HepG2 (cell line): Measurements from ENCODE around the gene PFKFB2. TPM values are rescaled to one million over a fixed set of nuclear protein-coding genes. Genes with fewer than 3 reads are reported as not detected.
A peak's percentile ranks its signal among the peaks of the same experiment; 100 is the strongest.

ENCODE experiments used
- CEBPG ChIP-seq: IDR thresholded peaks from 2 replicates; pipeline ENCODE4 v1.6.1; 2016
- ELF3 ChIP-seq: IDR thresholded peaks from 2 replicates; pipeline ENCODE4 v1.6.1; 2016; ENCODE audit warnings: missing genetic modification reagents, missing compliant biosample characterization
- GATAD2A ChIP-seq: IDR thresholded peaks from 2 replicates; pipeline ENCODE4 v1.6.1; 2016
- HNF4A ChIP-seq: sonication (generic); formaldehyde crosslinking; IDR thresholded peaks from 2 replicates; pipeline ENCODE4 v1.4.0; 2020; ENCODE audit warnings: missing genetic modification reagents
- HOXA3 ChIP-seq: sonication (generic); formaldehyde crosslinking; IDR thresholded peaks from 2 replicates; pipeline ENCODE4 v1.5.0; 2020; ENCODE audit warnings: missing genetic modification reagents
- KDM5A ChIP-seq: fragments of 200-600 bp; sonication (generic); IDR thresholded peaks from 2 replicates; pipeline ENCODE4 v1.7.0; 2018; ENCODE audit warnings: antibody characterized with exemption, mild to moderate bottlenecking, low read length, borderline replicate concordance
- PRPF4 ChIP-seq: fragments of 200-400 bp; formaldehyde crosslinking; IDR thresholded peaks from 2 replicates; pipeline ENCODE4 v1.6.1; 2016; ENCODE audit warnings: low read length, low read depth; ENCODE audit not compliant: poor library complexity, severe bottlenecking
- RARA ChIP-seq: IDR thresholded peaks from 2 replicates; pipeline ENCODE4 v1.6.1; 2016; ENCODE audit warnings: missing genetic modification reagents, missing compliant biosample characterization
- RFX1 ChIP-seq: fragments of 450-650 bp; IDR thresholded peaks from 2 replicates; pipeline ENCODE4 v1.6.1; 2017
- SOX6 ChIP-seq, 2 experiments: fragments of 450-650 bp in 1 of 2; sonication (generic) in 1 of 2; formaldehyde crosslinking in 1 of 2; IDR thresholded peaks; 2 replicates each; pipeline versions ENCODE4 v1.4.0 to v1.6.1; 2017 to 2020; ENCODE audit warnings: antibody characterized with exemption in 1 of 2, mild to moderate bottlenecking in 1 of 2, missing genetic modification reagents in 1 of 2
- SP4 ChIP-seq: sonication (generic); formaldehyde crosslinking; IDR thresholded peaks from 2 replicates; pipeline ENCODE4 v1.8.1; 2023; ENCODE audit warnings: mild to moderate bottlenecking, missing genetic modification reagents
- ZBTB8A ChIP-seq: sonication (generic); formaldehyde crosslinking; IDR thresholded peaks from 2 replicates; pipeline ENCODE4 v1.4.0; 2020; ENCODE audit warnings: mild to moderate bottlenecking, low read depth, missing genetic modification reagents, borderline replicate concordance
- ZMYM4 ChIP-seq: sonication (generic); formaldehyde crosslinking; IDR thresholded peaks from 2 replicates; pipeline ENCODE4 v1.8.1; 2023; ENCODE audit warnings: mild to moderate bottlenecking, missing genetic modification reagents
- ZNF7 ChIP-seq: IDR thresholded peaks from 2 replicates; pipeline ENCODE4 v1.6.1; 2016; ENCODE audit warnings: missing biosample characterization, missing genetic modification reagents
- ZNF772 ChIP-seq: sonication (generic); formaldehyde crosslinking; IDR thresholded peaks from 2 replicates; pipeline ENCODE4 v1.5.0; 2020; ENCODE audit warnings: mild to moderate bottlenecking, missing genetic modification reagents
- polyA plus RNA-seq, 8 experiments: library from polyadenylated mRNA; depleted of rRNA in 3 of 8; stranded (reverse) in 7 of 8; unstranded in 1 of 8; fragments of >200 nt; fragmentation: Illumina TruSeq in 4 of 8; extraction: Trizol in 4 of 8; gene quantifications; 2 replicates each; pipeline versions ENCODE4 v1.2.1 to v1.2.3, GENCODE V29; 2011 to 2016; ENCODE audit warnings: low read depth in 4 of 8, missing spikeins in 1 of 8, mixed read lengths in 1 of 8; ENCODE audit not compliant: insufficient read depth in 1 of 8
- total RNA-seq, 5 experiments: library from RNA; depleted of rRNA; stranded (reverse); fragments of >200 nt; fragmentation: Illumina TruSeq; extraction: Trizol; gene quantifications; 2 replicates each; pipeline ENCODE4 v1.2.3, GENCODE V29; 2016; ENCODE audit warnings: low read depth in 1 of 5
- TF ChIP-seq, protein P1 (sequence below): sonication (generic); formaldehyde crosslinking; IDR thresholded peaks from 2 replicates; pipeline ENCODE4 v1.4.0; 2020; ENCODE audit warnings: missing genetic modification reagents
- TF ChIP-seq, protein P2 (sequence below): sonication (generic); formaldehyde crosslinking; IDR thresholded peaks from 2 replicates; pipeline ENCODE4 v1.5.0; 2020; ENCODE audit warnings: mild to moderate bottlenecking, missing genetic modification reagents, moderate library complexity
- TF ChIP-seq, protein P3 (sequence below): sonication (generic); formaldehyde crosslinking; IDR thresholded peaks from 2 replicates; pipeline ENCODE4 v1.4.0; 2020; ENCODE audit warnings: missing genetic modification reagents, mild to moderate bottlenecking, borderline replicate concordance
- TF ChIP-seq, protein P4 (sequence below): sonication (generic); formaldehyde crosslinking; conservative IDR thresholded peaks from 2 replicates; pipeline ENCODE4 v1.4.0; 2020; ENCODE audit warnings: mild to moderate bottlenecking, missing genetic modification reagents, moderate library complexity
- TF ChIP-seq, protein P5 (sequence below): IDR thresholded peaks from 2 replicates; pipeline ENCODE4 v1.6.1; 2016; ENCODE audit warnings: missing biosample characterization, missing genetic modification reagents, low read depth

The PFKFB2 gene
- total and polyA plus RNA-seq, 2 of the 13 experiments (the other 11 are each of a cell fraction or from before 2014, with no cell fraction given): 4.6 to 10.6 TPM

DNA sequence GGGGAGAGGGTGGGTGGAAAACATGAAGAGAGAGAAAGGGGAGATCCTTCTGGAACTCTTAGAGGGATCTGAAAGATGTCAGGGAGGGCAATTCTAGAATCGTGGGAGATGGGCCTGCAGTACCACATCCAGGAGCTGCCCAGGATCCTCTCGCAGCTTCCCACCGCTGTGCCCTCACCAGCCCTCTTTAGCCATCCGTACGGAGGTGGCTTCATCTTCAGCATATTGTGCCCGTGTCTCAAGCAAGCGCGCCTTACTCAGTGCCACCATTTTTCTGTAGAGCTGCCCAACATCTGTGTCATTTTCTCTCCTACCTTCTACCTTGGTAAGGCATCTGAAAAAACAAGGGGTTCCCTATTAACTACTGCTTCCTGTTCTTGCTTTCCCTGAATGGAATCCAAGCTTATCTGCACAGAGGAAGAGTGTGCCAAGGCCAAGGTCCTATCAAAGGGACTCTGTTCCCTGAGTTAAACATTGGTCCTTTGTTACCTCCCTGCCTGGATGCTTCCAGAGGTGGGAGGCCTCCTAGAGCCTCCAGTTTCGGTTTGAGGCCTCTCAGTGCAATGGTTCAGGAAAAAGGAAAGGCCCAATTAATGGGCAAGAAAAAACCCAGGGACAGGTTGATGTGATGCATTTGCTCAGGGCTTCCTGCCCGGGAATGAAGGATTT, 43.8 kb upstream of the PFKFB2 start (continued):
- TF ChIP-seq, protein P1, sequence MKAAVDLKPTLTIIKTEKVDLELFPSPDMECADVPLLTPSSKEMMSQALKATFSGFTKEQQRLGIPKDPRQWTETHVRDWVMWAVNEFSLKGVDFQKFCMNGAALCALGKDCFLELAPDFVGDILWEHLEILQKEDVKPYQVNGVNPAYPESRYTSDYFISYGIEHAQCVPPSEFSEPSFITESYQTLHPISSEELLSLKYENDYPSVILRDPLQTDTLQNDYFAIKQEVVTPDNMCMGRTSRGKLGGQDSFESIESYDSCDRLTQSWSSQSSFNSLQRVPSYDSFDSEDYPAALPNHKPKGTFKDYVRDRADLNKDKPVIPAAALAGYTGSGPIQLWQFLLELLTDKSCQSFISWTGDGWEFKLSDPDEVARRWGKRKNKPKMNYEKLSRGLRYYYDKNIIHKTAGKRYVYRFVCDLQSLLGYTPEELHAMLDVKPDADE (CRISPR knock-in tag): no peak
- TF ChIP-seq SP4 (no peak), ELF3 (CRISPR knock-in tag) (peak; percentile 92), KDM5A (no peak), ZNF772 (CRISPR knock-in tag) (no peak), SOX6 (IDR thresholded peaks at IDR 0.05) (no peak), SOX6 (CRISPR knock-in tag; IDR thresholded peaks at IDR 0.05) (peak; percentile 79), ZNF7 (no peak), RFX1 (no peak), CEBPG (CRISPR knock-in tag) (peak; percentile 45), ZBTB8A (CRISPR knock-in tag) (no peak), RARA (CRISPR knock-in tag) (peak; percentile 69), HNF4A (CRISPR knock-in tag) (peak; percentile 84), ZMYM4 (CRISPR knock-in tag) (peak; percentile 55; the same call in 1 of the 2 replicates), PRPF4 (peak; percentile 16), GATAD2A (CRISPR knock-in tag) (peak; percentile 86), HOXA3 (CRISPR knock-in tag) (peak; percentile 70)
- TF ChIP-seq, protein P2, sequence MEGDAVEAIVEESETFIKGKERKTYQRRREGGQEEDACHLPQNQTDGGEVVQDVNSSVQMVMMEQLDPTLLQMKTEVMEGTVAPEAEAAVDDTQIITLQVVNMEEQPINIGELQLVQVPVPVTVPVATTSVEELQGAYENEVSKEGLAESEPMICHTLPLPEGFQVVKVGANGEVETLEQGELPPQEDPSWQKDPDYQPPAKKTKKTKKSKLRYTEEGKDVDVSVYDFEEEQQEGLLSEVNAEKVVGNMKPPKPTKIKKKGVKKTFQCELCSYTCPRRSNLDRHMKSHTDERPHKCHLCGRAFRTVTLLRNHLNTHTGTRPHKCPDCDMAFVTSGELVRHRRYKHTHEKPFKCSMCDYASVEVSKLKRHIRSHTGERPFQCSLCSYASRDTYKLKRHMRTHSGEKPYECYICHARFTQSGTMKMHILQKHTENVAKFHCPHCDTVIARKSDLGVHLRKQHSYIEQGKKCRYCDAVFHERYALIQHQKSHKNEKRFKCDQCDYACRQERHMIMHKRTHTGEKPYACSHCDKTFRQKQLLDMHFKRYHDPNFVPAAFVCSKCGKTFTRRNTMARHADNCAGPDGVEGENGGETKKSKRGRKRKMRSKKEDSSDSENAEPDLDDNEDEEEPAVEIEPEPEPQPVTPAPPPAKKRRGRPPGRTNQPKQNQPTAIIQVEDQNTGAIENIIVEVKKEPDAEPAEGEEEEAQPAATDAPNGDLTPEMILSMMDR (CRISPR knock-in tag): no peak
- TF ChIP-seq, protein P3, sequence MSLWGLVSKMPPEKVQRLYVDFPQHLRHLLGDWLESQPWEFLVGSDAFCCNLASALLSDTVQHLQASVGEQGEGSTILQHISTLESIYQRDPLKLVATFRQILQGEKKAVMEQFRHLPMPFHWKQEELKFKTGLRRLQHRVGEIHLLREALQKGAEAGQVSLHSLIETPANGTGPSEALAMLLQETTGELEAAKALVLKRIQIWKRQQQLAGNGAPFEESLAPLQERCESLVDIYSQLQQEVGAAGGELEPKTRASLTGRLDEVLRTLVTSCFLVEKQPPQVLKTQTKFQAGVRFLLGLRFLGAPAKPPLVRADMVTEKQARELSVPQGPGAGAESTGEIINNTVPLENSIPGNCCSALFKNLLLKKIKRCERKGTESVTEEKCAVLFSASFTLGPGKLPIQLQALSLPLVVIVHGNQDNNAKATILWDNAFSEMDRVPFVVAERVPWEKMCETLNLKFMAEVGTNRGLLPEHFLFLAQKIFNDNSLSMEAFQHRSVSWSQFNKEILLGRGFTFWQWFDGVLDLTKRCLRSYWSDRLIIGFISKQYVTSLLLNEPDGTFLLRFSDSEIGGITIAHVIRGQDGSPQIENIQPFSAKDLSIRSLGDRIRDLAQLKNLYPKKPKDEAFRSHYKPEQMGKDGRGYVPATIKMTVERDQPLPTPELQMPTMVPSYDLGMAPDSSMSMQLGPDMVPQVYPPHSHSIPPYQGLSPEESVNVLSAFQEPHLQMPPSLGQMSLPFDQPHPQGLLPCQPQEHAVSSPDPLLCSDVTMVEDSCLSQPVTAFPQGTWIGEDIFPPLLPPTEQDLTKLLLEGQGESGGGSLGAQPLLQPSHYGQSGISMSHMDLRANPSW (CRISPR knock-in tag): no peak
- TF ChIP-seq, protein P4, sequence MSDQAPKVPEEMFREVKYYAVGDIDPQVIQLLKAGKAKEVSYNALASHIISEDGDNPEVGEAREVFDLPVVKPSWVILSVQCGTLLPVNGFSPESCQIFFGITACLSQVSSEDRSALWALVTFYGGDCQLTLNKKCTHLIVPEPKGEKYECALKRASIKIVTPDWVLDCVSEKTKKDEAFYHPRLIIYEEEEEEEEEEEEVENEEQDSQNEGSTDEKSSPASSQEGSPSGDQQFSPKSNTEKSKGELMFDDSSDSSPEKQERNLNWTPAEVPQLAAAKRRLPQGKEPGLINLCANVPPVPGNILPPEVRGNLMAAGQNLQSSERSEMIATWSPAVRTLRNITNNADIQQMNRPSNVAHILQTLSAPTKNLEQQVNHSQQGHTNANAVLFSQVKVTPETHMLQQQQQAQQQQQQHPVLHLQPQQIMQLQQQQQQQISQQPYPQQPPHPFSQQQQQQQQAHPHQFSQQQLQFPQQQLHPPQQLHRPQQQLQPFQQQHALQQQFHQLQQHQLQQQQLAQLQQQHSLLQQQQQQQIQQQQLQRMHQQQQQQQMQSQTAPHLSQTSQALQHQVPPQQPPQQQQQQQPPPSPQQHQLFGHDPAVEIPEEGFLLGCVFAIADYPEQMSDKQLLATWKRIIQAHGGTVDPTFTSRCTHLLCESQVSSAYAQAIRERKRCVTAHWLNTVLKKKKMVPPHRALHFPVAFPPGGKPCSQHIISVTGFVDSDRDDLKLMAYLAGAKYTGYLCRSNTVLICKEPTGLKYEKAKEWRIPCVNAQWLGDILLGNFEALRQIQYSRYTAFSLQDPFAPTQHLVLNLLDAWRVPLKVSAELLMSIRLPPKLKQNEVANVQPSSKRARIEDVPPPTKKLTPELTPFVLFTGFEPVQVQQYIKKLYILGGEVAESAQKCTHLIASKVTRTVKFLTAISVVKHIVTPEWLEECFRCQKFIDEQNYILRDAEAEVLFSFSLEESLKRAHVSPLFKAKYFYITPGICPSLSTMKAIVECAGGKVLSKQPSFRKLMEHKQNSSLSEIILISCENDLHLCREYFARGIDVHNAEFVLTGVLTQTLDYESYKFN (CRISPR knock-in tag): peak; percentile 84
- TF ChIP-seq, protein P5, sequence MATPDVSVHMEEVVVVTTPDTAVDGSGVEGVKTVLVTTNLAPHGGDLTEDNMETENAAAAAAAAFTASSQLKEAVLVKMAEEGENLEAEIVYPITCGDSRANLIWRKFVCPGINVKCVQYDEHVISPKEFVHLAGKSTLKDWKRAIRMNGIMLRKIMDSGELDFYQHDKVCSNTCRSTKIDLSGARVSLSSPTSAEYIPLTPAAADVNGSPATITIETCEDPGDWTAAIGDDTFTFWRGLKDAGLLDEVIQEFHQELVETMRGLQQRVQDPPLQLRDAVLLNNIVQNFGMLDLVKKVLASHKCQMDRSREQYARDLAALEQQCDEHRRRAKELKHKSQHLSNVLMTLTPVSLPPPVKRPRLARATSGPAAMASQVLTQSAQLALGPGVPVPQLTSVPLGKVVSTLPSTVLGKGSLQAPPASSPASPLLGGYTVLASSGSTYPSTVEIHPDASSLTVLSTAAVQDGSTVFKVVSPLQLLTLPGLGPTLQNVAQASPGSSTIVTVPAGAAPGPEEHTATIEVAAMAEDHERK (CRISPR knock-in tag): no peak
